Measurements from ENCODE around the gene LIN9.
"Not testable (repeated sequence)": the region's sequence is repeated elsewhere in the genome, so short reads cannot be mapped to it uniquely, and the experiment has no call there.

- TF ChIP-seq, protein P1, sequence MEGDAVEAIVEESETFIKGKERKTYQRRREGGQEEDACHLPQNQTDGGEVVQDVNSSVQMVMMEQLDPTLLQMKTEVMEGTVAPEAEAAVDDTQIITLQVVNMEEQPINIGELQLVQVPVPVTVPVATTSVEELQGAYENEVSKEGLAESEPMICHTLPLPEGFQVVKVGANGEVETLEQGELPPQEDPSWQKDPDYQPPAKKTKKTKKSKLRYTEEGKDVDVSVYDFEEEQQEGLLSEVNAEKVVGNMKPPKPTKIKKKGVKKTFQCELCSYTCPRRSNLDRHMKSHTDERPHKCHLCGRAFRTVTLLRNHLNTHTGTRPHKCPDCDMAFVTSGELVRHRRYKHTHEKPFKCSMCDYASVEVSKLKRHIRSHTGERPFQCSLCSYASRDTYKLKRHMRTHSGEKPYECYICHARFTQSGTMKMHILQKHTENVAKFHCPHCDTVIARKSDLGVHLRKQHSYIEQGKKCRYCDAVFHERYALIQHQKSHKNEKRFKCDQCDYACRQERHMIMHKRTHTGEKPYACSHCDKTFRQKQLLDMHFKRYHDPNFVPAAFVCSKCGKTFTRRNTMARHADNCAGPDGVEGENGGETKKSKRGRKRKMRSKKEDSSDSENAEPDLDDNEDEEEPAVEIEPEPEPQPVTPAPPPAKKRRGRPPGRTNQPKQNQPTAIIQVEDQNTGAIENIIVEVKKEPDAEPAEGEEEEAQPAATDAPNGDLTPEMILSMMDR (IDR thresholded peaks at IDR 0.05 in 8 of 11, conservative IDR thresholded peaks at IDR 0.05 in 3 of 11), result not testable (repeated sequence)
- TF ChIP-seq POLR2A (IDR thresholded peaks at IDR 0.05), result not testable (repeated sequence)
Observed at GRCh38 chr1:226202666-226203065, 106.3 kb downstream of the LIN9 start.
